Adrenal gland (tissue), 12 donors: Measurements from ENCODE around the gene SLCO2A1. TPM values are rescaled to one million over a fixed set of nuclear protein-coding genes. Genes with fewer than 3 reads are reported as not detected.

ENCODE experiments used
- DNase-seq, 7 donors: peaks; one replicate each; pipeline ENCODE4 v3.0.0-alpha.2; 2019 to 2020
- H3K27ac ChIP-seq, 5 donors: fragments of 200-600 bp; sonication (generic) in 4 of 5; 1 replicate in 3 of 5; 2 replicates in 2 of 5; pipeline versions ENCODE4 v1.5.1 to v1.8.0; 2016 to 2020; ENCODE audit warnings: mild to moderate bottlenecking in 1 of 5
- H3K27me3 ChIP-seq: fragments of 200-600 bp; 2 replicates; pipeline ENCODE4 v1.8.0; 2021
- H3K36me3 ChIP-seq, 2 donors: fragments of 200-600 bp; replicated peaks in 1 of 2; 1 replicate in 1 of 2; 2 replicates in 1 of 2; pipeline versions ENCODE4 v1.5.1 to v1.8.0; 2018 to 2022
- H3K4me1 ChIP-seq, 2 donors: fragments of 200-600 bp; replicated peaks in 1 of 2; 1 replicate in 1 of 2; 2 replicates in 1 of 2; pipeline versions ENCODE4 v1.5.1 to v1.8.0; 2018 to 2021
- H3K4me3 ChIP-seq, 4 donors: fragments of 200-600 bp; sonication (generic) in 3 of 4; one replicate each; pipeline ENCODE4 v1.5.1; 2016 to 2018
- H3K9me3 ChIP-seq, 3 donors: fragments of 200-600 bp; sonication (generic) in 1 of 3; replicated peaks in 1 of 3; 1 replicate in 2 of 3; 2 replicates in 1 of 3; pipeline versions ENCODE4 v1.5.1 to v1.8.0; 2016 to 2021
- CTCF ChIP-seq, 6 experiments: fragments of 450-650 bp in 4 of 6; fragments of 200-600 bp in 2 of 6; sonication (generic) in 1 of 6; IDR thresholded peaks; 1 replicate in 5 of 6; 2 replicates in 1 of 6; pipeline versions ENCODE4 v1.5.1 to v1.8.0; 2016 to 2021; ENCODE audit warnings: antibody characterized with exemption in 6 of 6, mild to moderate bottlenecking in 2 of 6, moderate library complexity in 1 of 6
- POLR2A ChIP-seq, 2 donors: fragments of 450-650 bp; IDR thresholded peaks; one replicate each; pipeline ENCODE4 v1.6.1; 2017; ENCODE audit warnings: antibody characterized with exemption in 2 of 2, mild to moderate bottlenecking in 2 of 2, moderate library complexity in 1 of 2
- WGBS, 4 donors: extraction: QIAGEN DNeasy Blood & Tissue Kit in 2 of 4; methylation state at CpG; one replicate each; pipeline versions ENCODE4 v1.1.5 to v1.1.7; 2013 to 2017; 5-methylcytosine and 5-hydroxymethylcytosine counted together
- intact Hi-C, 2 donors: fragments of 100-400 bp; cut with DNase I; formaldehyde crosslinking; loops; one replicate each; pipeline versions ENCODE4 v1.14.1 to v1.15.0; 2022 to 2023
- polyA plus RNA-seq, 3 donors: library from polyadenylated mRNA; stranded (reverse); fragments of 200-250 nt in 2 of 3; fragments of 350-450 nt in 1 of 3; fragmentation: Illumina TruSeq in 1 of 3; extraction: RNeasy Lipid Tissue Mini Kit (QIAGEN cat#74804) in 1 of 3; gene quantifications; one replicate each; pipeline ENCODE4 v1.2.3, GENCODE V29; 2013 to 2014
- total RNA-seq, 9 donors: library from RNA; depleted of rRNA in 4 of 9; stranded (reverse); fragments of >200 nt in 4 of 9; fragments of 120-200 nt in 1 of 9; fragmentation: NEBNext Ultra II Directional in 1 of 9; extraction: Animal tissue kit (Norgen Biotek cat#: 25700) in 1 of 9; gene quantifications; one replicate each; pipeline versions ENCODE4 v1.1.0 to v1.2.4, GENCODE V29; 2013 to 2023
- donor health status: healthy with polysubstance abuse.
- donor health status: Bipolar disorder and iron deficiency.
- donor health status: DM: yes; HTN: yes; CAD: no.
- donor health status: DM: no; HTN: no; CAD: no.
- donor health status: DM: no; HTN: no; CAD: no.
- donor health status: DM: yes; HTN: yes; CAD: no.

The SLCO2A1 gene
- total and polyA plus RNA-seq, 12 donors, result 2.3 to 141 (median 29.5) TPM

- intact Hi-C loops, result no loop called here
- no peak for DNase-seq
- Histone ChIP-seq H3K27me3 (no peaks in the 10 kb centered on the region), H3K4me1 (no peaks in the 10 kb centered on the region), H3K27ac (no peak overlapping the region), H3K36me3 (no peaks in the 10 kb centered on the region), H3K4me3 (no peak overlapping the region), H3K9me3 (peaks cover 0 to 14% (median 4%) of the 10 kb centered on the region in 3 donors)
- TF ChIP-seq POLR2A (IDR thresholded peaks at IDR 0.05) (no peak), CTCF (IDR thresholded peaks at IDR 0.05) (no peak)
Observed at GRCh38 chr3:134044459-134044858, 14.7 kb upstream of the SLCO2A1 start.

GRCh38 chr3:134040066-134040465 is 10.3 kb upstream of the SLCO2A1 start:
- Histone ChIP-seq H3K36me3 (no peaks in the 10 kb centered on the region), H3K27me3 (no peaks in the 10 kb centered on the region), H3K9me3 (peaks cover 0 to 10% (median 4%) of the 10 kb centered on the region in 3 donors), H3K4me1 (no peaks in the 10 kb centered on the region), H3K27ac (no peak overlapping the region), H3K4me3 (no peak overlapping the region)
- DNase-seq, result no peak
- 68 to 95% (median 88%) methylated on average over 4 of the region's 4 CpGs for WGBS, 4 donors
- TF ChIP-seq CTCF (IDR thresholded peaks at IDR 0.05), result no peak
- no peak for TF ChIP-seq POLR2A (IDR thresholded peaks at IDR 0.05)
- intact Hi-C loops, result no loop called here

GRCh38 chr3:134039161-134039862 is 9.6 kb upstream of the SLCO2A1 start:
- no peak for DNase-seq
- no peak overlapping the region for H3K4me3 ChIP-seq

GRCh38 chr3:134038716-134039115 is 9.0 kb upstream of the SLCO2A1 start:
- TF ChIP-seq POLR2A (IDR thresholded peaks at IDR 0.05), result no peak
- TF ChIP-seq CTCF (IDR thresholded peaks at IDR 0.05), result no peak
- no peak overlapping the region for H3K27ac ChIP-seq
- intact Hi-C loops, result no loop called here
- H3K4me3 ChIP-seq, result no peak overlapping the region
- no peaks in the 10 kb centered on the region for H3K27me3 ChIP-seq
- 90 to 97% (median 94%) methylated on average over 3 to 8 of the region's 8 CpGs for WGBS, 4 donors
- no peak for DNase-seq
- H3K36me3 ChIP-seq, result no peaks in the 10 kb centered on the region
- H3K9me3 ChIP-seq, result peaks cover 0 to 1% (median 0%) of the 10 kb centered on the region in 3 donors
- no peaks in the 10 kb centered on the region for H3K4me1 ChIP-seq

More at GRCh38 chr3:134039161-134039862, 9.6 kb upstream of the SLCO2A1 start:
- Histone ChIP-seq H3K27ac (no peak overlapping the region), H3K36me3 (no peaks in the 10 kb centered on the region), H3K4me1 (no peaks in the 10 kb centered on the region), H3K27me3 (no peaks in the 10 kb centered on the region), H3K9me3 (peaks cover 0 to 4% (median 3%) of the 10 kb centered on the region in 3 donors)
- no peak for TF ChIP-seq POLR2A (IDR thresholded peaks at IDR 0.05)
- TF ChIP-seq CTCF (IDR thresholded peaks at IDR 0.05), result no peak
- WGBS, 4 donors, result 78 to 85% (median 81%) methylated on average over 5 to 8 of the region's 8 CpGs
- intact Hi-C loops, result no loop called here
